ENCODE measurements around the gene RBMX. TPM values are rescaled to one million over a fixed set of nuclear protein-coding genes. Genes with fewer than 3 reads are reported as not detected.

Gene RBMX
- total and polyA plus RNA-seq, 2 donors (not counting 3 experiments of a cell fraction or from before 2014, with no cell fraction given): 117 to 235 TPM

GRCh38 chrX:136851526-136851925 lies 29.0 kb downstream of the RBMX start:
- Histone ChIP-seq H3K9me1 (replicated peaks; ENCODE audit: control insufficient read depth, extremely low read depth, insufficient read depth, low read length) (no peaks in the 10 kb centered on the region), H3K4me3 (replicated peaks in 1 of 3; ENCODE audit: insufficient read depth in 1 of 3, low read depth in 1 of 3, low read length in 3 of 3) (no peak overlapping the region), H3K9ac (replicated peaks; ENCODE audit: extremely low read depth, insufficient read depth, low read length) (no peak overlapping the region), H3K27ac (ENCODE audit: insufficient read depth, low read depth, low read length) (no peak overlapping the region), H3K4me1 (ENCODE audit: control insufficient read depth, extremely low read depth, insufficient read depth, low read length) (peaks cover 6% of the 10 kb centered on the region), H4K20me1 (replicated peaks; ENCODE audit: control insufficient read depth, extremely low read depth, insufficient read depth, low read length) (no peaks in the 10 kb centered on the region), H2AFZ (ENCODE audit: low read depth, low read length) (no peak overlapping the region), H3K79me2 (ENCODE audit: control insufficient read depth, insufficient read depth, low read length) (no peaks in the 10 kb centered on the region), H3K27me3 (ENCODE audit: control insufficient read depth in 2 of 2, insufficient read depth in 2 of 2, low read length in 2 of 2) (no peaks in the 10 kb centered on the region), H3K4me2 (ENCODE audit: insufficient read depth, low read length) (no peak overlapping the region), H3K36me3 (ENCODE audit: control insufficient read depth in 2 of 2, extremely low read depth in 1 of 2, insufficient read depth in 2 of 2, low read length in 2 of 2) (no peaks in the 10 kb centered on the region), H3K9me3 (replicated peaks; ENCODE audit: control insufficient read depth, insufficient read depth, low read length) (no peaks in the 10 kb centered on the region)
- ChIA-PET POLR2A (no interaction called here), CTCF (no interaction called here)
- DNase-seq (ENCODE audit: low read depth, low spot score) (no peak), FAIRE-seq (no peak)
- TF ChIP-seq FOS (IDR thresholded peaks at IDR 0.05; ENCODE audit: borderline replicate concordance, insufficient read depth, low read length) (no peak), MYC (IDR thresholded peaks at IDR 0.05; ENCODE audit: low read depth, low read length) (no peak), EZH2 (IDR thresholded peaks at IDR 0.05; ENCODE audit: borderline replicate concordance, low read depth, low read length, severe bottlenecking) (no peak), MAX (IDR thresholded peaks at IDR 0.05; ENCODE audit: insufficient read depth, insufficient read length) (no peak), JUN (IDR thresholded peaks at IDR 0.05; ENCODE audit: borderline replicate concordance, insufficient read depth, insufficient read length, low read depth) (no peak), POLR2A (IDR thresholded peaks at IDR 0.05; ENCODE audit: low read depth, low read length) (no peak), CTCF (IDR thresholded peaks at IDR 0.05; ENCODE audit: extremely low read depth in 1 of 2, insufficient read depth in 1 of 2, low read depth in 1 of 2, low read length in 2 of 2) (no peak), POLR2AphosphoS5 (IDR thresholded peaks at IDR 0.05; ENCODE audit: insufficient read depth, low read depth, low read length) (no peak), GATA2 (IDR thresholded peaks at IDR 0.05; ENCODE audit: insufficient read depth, insufficient read length, low read depth, low read length) (no peak)
- intact Hi-C loops (cut with micrococcal nuclease): no loop called here
- BruUV-seq (replicated peaks): no TSS peak
- dilution Hi-C loops (cut with MboI; ENCODE audit: extremely low pct_ligation_motif_present, low sequenced_read_pairs): no loop called here

Data from endothelial cell of umbilical vein (primary cell).